GM23338 (cell line): ENCODE data around the gene CPTP. TPM values are rescaled to one million over a fixed set of nuclear protein-coding genes. Genes with fewer than 3 reads are reported as not detected.

ENCODE experiments used
- CREB1 ChIP-seq: fragments of 250-450 bp; sonication (Bioruptor Pico); IDR thresholded peaks from 2 replicates; pipeline ENCODE4 v1.5.0; 2020; ENCODE audit warnings: low read depth, mild to moderate bottlenecking, moderate library complexity
- ETS1 ChIP-seq: IDR thresholded peaks from 2 replicates; pipeline ENCODE4 v1.6.1; 2016; ENCODE audit warnings: antibody characterized with exemption
- EZH2 ChIP-seq: fragments of 200-600 bp; sonication (generic); IDR thresholded peaks from one replicate; pipeline ENCODE4 v1.8.0; 2017; ENCODE audit warnings: antibody characterized with exemption, mild to moderate bottlenecking, low read depth; ENCODE audit not compliant: unreplicated experiment
- JUNB ChIP-seq: IDR thresholded peaks from one replicate; pipeline ENCODE4 v1.6.1; 2016; ENCODE audit warnings: antibody characterized with exemption; ENCODE audit not compliant: unreplicated experiment
- POLR2AphosphoS5 ChIP-seq: IDR thresholded peaks from 2 replicates; pipeline ENCODE4 v1.6.1; 2016; ENCODE audit warnings: antibody characterized with exemption, low read depth
- REST ChIP-seq: IDR thresholded peaks from one replicate; pipeline ENCODE4 v1.6.1; 2018; ENCODE audit warnings: antibody characterized with exemption; ENCODE audit not compliant: unreplicated experiment
- STAT1 ChIP-seq: IDR thresholded peaks from one replicate; pipeline ENCODE4 v1.6.1; 2016; ENCODE audit warnings: antibody characterized with exemption; ENCODE audit not compliant: unreplicated experiment
- ZNF114 ChIP-seq: fragments of 250-450 bp; sonication (Bioruptor Pico); IDR thresholded peaks from 2 replicates; pipeline ENCODE4 v1.5.0; 2020; ENCODE audit warnings: mild to moderate bottlenecking, moderate library complexity
- ZNF331 ChIP-seq: fragments of 250-450 bp; sonication (Bioruptor Pico); IDR thresholded peaks from 2 replicates; pipeline ENCODE4 v1.5.0; 2020; ENCODE audit warnings: low read depth, mild to moderate bottlenecking, moderate library complexity
- ZNF462 ChIP-seq: fragments of 250-450 bp; sonication (Bioruptor Pico); IDR thresholded peaks from 2 replicates; pipeline ENCODE4 v1.5.0; 2020; ENCODE audit warnings: mild to moderate bottlenecking, moderate library complexity
- polyA plus RNA-seq: library from polyadenylated mRNA; unstranded; fragments of >200 nt; fragmentation: Nextera tagmentation; extraction: Ambion mirVana; gene quantifications from 2 replicates; pipeline ENCODE4 v1.2.1, GENCODE V29; 2016
- total RNA-seq: library from RNA; depleted of rRNA; stranded (reverse); fragments of >200 nt; shearing (Covaris generic); gene quantifications from 2 replicates; pipeline ENCODE4 v1.2.3, GENCODE V29; 2014

The CPTP gene
- total and polyA plus RNA-seq, 2 experiments from 2014 or later, result 8.1 to 13.5 TPM

GRCh38 chr1:1297802-1298424 is 26.7 kb upstream of the CPTP start (continued):
- TF ChIP-seq ZNF462 (no peak), REST (no peak), JUNB (no peak), ZNF331 (no peak), STAT1 (no peak), ZNF114 (CRISPR knock-in tag) (no peak), ETS1 (no peak), POLR2AphosphoS5 (no peak), CREB1 (CRISPR knock-in tag) (no peak), EZH2 (no peak)
